Activated T-cell treated with anti-CD3 and anti-CD28 coated beads, Interleukin-2, amount 50 U/mL, for 24 hours (primary cell): Measurements from ENCODE around the gene GCNT3.
A peak's percentile ranks its signal among the peaks of the same experiment; 100 is the strongest.
"Not testable (repeated sequence)": the region's sequence is repeated elsewhere in the genome, so short reads cannot be mapped to it uniquely, and the experiment has no call there.

ENCODE experiments used
- DNase-seq: peaks from one replicate; pipeline ENCODE4 v3.0.0-alpha.2; 2020
- H3K27ac Mint-ChIP-seq: 2 replicates; pipeline ENCODE4 v1.8.0; 2020; ENCODE audit warnings: mild to moderate bottlenecking, mixed read lengths
- H3K27me3 Mint-ChIP-seq: 2 replicates; pipeline ENCODE4 v1.8.0; 2020; ENCODE audit warnings: mixed read lengths
- H3K36me3 Mint-ChIP-seq: 2 replicates; pipeline ENCODE4 v1.8.0; 2020; ENCODE audit warnings: low read depth, mixed read lengths
- H3K4me1 Mint-ChIP-seq: 2 replicates; pipeline ENCODE4 v1.8.0; 2020; ENCODE audit warnings: low read depth, mixed read lengths
- H3K4me3 Mint-ChIP-seq: 2 replicates; pipeline ENCODE4 v1.8.0; 2020; ENCODE audit warnings: mild to moderate bottlenecking, moderate library complexity, mixed read lengths
- H3K9me3 Mint-ChIP-seq: 2 replicates; pipeline ENCODE4 v1.8.0; 2020; ENCODE audit warnings: mixed read lengths

GCNT3 gene

DNA sequence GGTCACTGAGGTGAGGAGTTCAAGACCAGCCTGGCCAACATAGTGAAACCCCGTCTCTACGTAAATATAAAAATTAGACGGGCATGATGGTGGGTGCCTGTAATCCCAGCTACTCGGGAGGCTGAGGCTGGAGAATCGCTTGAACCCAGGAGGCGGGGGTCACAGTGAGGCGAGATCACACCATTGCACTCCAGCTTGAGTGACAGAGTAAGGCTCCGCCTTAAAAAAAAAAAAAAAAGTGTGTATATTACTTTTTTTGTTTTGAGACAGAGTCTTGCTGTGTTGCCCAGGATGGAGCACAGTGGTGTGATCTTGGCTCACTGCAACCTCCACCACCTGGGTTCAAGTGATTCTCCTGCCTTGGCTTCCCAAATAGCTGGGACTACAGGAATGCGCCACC lies 34.2 kb downstream of the GCNT3 start:
- DNase-seq, H3K4me3 Mint-ChIP-seq, H3K9me3 Mint-ChIP-seq, H3K27me3 Mint-ChIP-seq: not testable (repeated sequence)
- Mint-ChIP-seq H3K4me1 (peaks cover 15% of the 10 kb centered on the region), H3K27ac (peak overlapping the region; percentile 47), H3K36me3 (peaks cover 72% of the 10 kb centered on the region)

DNA sequence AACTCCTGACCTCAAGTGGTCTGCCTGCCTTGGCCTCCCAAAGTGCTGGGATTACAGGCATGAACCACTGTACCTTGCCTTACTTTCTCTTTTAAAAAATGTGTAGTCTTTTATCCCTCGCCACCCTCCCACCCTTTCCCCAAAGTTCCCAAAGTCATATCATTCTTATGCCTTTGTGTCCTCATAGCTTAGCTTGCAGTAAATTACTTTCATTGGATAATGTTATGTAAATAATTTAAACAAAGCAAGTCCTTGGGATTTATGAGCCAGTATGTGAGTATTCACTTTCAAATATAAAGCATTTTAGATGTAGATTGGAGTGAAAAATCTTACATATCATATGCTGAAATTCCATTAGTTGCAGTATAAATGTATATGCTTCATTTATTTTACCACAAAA lies 34.7 kb downstream of the GCNT3 start:
- DNase-seq: no peak
- H3K9me3 Mint-ChIP-seq: no peaks in the 10 kb centered on the region
- no peak overlapping the region for H3K4me3 Mint-ChIP-seq
- no peak overlapping the region for H3K27ac Mint-ChIP-seq
- peaks cover 70% of the 10 kb centered on the region for H3K36me3 Mint-ChIP-seq
- no peaks in the 10 kb centered on the region for H3K27me3 Mint-ChIP-seq
- H3K4me1 Mint-ChIP-seq: peaks cover 16% of the 10 kb centered on the region

DNA sequence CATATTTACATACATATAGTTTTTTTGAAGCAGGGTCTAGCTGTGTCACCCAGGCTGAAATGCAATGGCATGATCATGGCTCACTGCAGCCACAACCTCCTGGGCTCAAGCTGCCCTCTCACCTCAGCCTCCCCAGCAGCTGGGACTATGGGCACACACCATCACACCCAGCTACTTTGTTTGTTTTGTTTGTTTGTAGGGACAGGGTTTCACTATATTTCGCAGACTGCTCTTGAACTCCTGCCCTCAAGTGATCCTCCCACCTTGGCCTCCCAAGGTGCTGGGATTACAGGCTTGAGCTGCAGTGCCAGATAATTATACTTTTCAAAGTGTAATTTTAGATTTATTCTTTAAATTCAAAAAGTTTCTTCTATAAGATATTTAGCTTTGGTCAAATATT lies 35.5 kb downstream of the GCNT3 start:
- Mint-ChIP-seq H3K9me3 (no peaks in the 10 kb centered on the region), H3K4me1 (peaks cover 17% of the 10 kb centered on the region), H3K36me3 (peaks cover 72% of the 10 kb centered on the region), H3K27me3 (no peaks in the 10 kb centered on the region), H3K4me3 (no peak overlapping the region), H3K27ac (no peak overlapping the region)
- DNase-seq: no peak

DNA sequence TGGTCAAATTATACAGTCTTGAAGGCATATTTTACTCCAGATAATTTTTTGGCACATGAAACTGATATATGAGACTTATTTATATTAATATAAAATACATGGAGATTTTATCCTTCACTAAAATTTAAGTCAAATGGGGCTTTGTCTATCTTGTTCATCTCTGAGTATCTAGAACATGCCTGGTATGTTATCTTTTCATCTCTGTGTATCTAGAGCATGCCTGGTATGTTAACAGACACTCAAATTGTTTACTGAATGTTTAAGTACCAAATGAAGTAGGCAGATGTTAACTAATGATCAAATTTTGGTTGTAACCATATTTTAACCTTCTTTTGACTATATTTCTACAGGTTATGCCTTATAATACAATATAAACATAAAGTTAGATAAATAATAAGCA lies 38.0 kb downstream of the GCNT3 start:
- H3K4me1 Mint-ChIP-seq: peaks cover 22% of the 10 kb centered on the region
- no peaks in the 10 kb centered on the region for H3K27me3 Mint-ChIP-seq
- H3K36me3 Mint-ChIP-seq: peaks cover 59% of the 10 kb centered on the region
- H3K4me3 Mint-ChIP-seq: no peak overlapping the region
- no peak overlapping the region for H3K27ac Mint-ChIP-seq
- no peak for DNase-seq
- H3K9me3 Mint-ChIP-seq: peaks cover 5% of the 10 kb centered on the region

DNA sequence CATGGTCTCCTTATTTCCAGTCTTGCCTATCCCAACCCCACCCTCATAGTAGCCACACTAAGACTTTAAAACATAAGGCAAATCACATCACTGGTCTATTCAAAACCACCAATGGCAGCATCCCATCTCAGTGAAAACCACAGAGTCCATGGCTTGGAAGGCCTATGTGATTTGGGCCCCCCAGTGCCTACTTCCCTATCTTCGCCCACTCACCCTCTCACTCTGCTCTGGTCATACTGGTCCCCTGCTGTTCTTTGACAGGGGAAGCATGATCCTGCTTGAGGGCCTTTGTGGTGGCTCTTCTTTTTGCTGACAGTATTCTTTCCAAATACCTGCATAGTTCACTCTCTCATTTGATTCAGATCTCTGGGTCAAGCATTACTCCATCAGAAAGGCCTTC lies 42.5 kb downstream of the GCNT3 start:
- Mint-ChIP-seq H3K4me3 (no peak overlapping the region), H3K4me1 (peaks cover 21% of the 10 kb centered on the region), H3K27ac (no peak overlapping the region), H3K27me3 (no peaks in the 10 kb centered on the region), H3K36me3 (peaks cover 50% of the 10 kb centered on the region), H3K9me3 (peaks cover 5% of the 10 kb centered on the region)
- DNase-seq: no peak

DNA sequence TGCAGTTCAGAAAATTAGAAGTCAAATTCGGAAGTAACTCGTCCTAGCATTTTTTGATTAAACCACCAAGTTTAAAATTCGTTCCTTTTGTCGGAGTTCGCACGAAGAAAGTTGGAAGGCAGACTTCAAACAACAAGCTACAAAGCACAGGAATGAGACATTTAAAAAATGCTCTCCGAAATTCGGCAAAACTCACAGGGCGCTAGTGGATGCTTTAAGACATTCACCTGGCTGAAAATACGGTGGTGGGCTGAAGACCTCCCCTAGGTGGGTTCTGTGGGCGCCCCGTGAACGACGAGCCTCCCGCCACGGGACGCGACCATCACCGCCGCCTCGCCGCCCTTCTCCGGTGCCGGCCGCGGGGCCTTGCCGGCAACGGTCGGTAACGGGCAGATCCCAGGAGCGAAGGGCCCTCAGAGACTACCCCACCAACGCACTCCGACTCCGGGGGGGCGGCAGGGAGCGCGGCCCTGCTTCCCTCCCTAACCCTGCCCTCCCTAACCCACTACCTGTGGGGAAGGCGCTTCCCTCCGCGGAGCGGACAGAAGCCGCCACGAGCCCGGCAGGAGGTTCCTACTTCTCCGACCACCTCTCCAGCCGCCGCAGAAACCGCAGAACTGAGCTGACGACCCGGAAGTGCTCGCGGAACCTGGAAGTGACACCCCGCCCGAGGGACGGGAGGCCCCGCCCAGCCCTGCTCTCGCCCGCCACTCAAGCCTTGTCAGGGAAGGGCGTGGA lies 45.5 kb downstream of the GCNT3 start, which contains the start of gene GTF2A2:
TSS of gene GTF2A2 (minus strand) at position 619 of the 738 bp plus-strand sequence. CDS start 5,238 bp downstream, outside the sequence.
- peak; percentile 94 for DNase-seq
- H3K36me3 Mint-ChIP-seq: peaks cover 52% of the 10 kb centered on the region

DNA sequence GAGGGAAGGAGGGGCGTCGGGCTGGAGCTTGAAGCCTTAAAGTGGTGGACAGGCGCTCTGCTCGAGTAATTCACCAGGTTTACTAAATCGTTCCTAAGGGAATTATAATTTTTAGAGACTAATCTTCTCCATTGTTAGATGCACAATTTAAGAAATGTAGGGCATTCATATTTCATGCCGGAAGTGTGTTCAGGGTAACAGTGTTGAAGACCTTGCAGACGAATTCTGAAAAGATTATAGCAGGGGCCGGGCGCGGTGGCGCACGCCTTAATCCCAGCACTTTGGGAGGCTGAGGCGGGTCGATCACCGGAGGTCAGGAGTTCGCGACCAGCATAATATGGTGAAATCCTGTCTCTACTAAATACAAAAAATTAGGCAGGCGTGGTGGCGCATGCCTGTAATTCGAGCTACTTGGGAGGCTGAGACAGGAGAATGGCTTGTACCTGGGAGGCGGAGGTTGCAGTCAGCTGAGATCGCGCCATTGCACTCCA lies 46.1 kb downstream of the GCNT3 start:
- Mint-ChIP-seq H3K4me3 (no peak overlapping the region), H3K27ac (no peak overlapping the region), H3K9me3 (peaks cover 3% of the 10 kb centered on the region), H3K4me1 (peaks cover 14% of the 10 kb centered on the region), H3K36me3 (peaks cover 57% of the 10 kb centered on the region), H3K27me3 (no peaks in the 10 kb centered on the region)
- no peak for DNase-seq

More for the DNA sequence above, 45.5 kb downstream of the GCNT3 start, which contains the start of gene GTF2A2:
- H3K4me3 Mint-ChIP-seq: no peak within 1 kb of the TSS
- H3K9me3 Mint-ChIP-seq: peaks cover 5% of the 10 kb centered on the region
- peak within 1 kb of the TSS; percentile 41 for H3K27ac Mint-ChIP-seq
- H3K4me1 Mint-ChIP-seq: peaks cover 17% of the 10 kb centered on the region
- H3K27me3 Mint-ChIP-seq: no peaks in the 10 kb centered on the region

DNA sequence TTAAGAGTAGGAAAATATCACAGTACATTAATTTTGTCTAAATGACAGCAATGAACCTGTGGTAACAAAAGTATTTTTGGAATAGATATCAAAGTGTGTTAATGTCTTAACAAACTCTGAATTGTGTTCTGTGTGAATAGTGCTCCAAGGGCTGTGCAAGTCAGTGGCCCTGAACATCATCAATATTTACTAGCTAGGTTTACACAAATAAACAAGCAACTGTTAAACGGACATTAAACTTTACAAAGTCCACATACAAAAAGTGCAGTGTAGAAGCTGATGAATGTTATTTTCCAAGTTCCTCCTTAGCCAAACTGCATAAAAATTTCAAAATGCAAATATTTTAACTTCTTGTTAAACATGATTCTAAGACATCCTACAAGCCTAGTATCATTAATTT lies 47.8 kb downstream of the GCNT3 start:
- Mint-ChIP-seq H3K4me1 (peaks cover 9% of the 10 kb centered on the region), H3K4me3 (no peak overlapping the region), H3K27ac (no peak overlapping the region), H3K27me3 (no peaks in the 10 kb centered on the region), H3K36me3 (peaks cover 73% of the 10 kb centered on the region), H3K9me3 (no peaks in the 10 kb centered on the region)
- DNase-seq: no peak

DNA sequence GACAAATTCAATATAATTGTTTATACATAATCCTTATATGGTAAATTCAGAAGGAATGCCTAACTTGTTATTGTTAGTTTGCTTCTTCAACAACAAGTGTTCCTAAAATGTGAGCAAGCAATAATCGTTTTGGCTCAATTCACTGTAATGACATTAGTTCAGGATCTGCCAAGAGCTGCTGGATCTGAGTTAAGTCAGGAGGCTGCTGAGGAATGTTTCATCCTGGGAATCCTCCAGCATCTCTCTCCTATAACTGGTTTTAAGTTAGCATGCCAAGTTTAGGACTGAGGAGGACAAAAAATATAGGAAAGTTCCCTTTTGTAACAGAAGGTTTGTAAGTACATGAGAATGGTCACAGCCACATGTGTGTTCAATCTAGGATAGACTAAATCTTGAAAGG lies 50.7 kb downstream of the GCNT3 start:
- DNase-seq: no peak
- no peak overlapping the region for H3K4me3 Mint-ChIP-seq
- peaks cover 9% of the 10 kb centered on the region for H3K4me1 Mint-ChIP-seq
- no peak overlapping the region for H3K27ac Mint-ChIP-seq
- no peaks in the 10 kb centered on the region for H3K9me3 Mint-ChIP-seq
- no peaks in the 10 kb centered on the region for H3K27me3 Mint-ChIP-seq
- peaks cover 78% of the 10 kb centered on the region for H3K36me3 Mint-ChIP-seq

DNA sequence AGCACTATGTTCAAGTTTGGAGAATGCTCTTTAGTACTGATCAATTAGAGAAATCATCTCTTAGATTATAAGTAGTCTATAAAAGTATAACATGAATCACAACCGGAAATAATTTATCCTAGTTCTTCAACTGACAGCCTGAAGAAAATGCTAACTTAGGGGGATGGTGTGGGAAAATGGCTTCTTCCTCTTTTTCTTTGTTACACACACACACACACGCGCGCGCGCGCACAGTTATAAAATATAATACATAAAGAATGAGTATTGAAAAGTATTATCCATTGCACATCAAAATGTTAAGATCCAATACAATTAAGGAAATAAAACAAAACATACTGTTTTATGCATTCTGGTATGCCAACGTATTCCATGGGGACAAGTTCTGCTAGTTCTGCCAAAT lies 57.0 kb downstream of the GCNT3 start:
- Mint-ChIP-seq H3K27ac (no peak overlapping the region), H3K27me3 (no peaks in the 10 kb centered on the region), H3K36me3 (peaks cover 78% of the 10 kb centered on the region), H3K4me1 (peaks cover 4% of the 10 kb centered on the region), H3K9me3 (no peaks in the 10 kb centered on the region), H3K4me3 (no peak overlapping the region)
- DNase-seq: no peak
